ENCODE results near the gene GNPNAT1. TPM values are rescaled to one million over a fixed set of nuclear protein-coding genes. Genes with fewer than 3 reads are reported as not detected.

The GNPNAT1 gene
- polyA plus RNA-seq, 1 donor from 2014 or later: 10.1 TPM

DNA sequence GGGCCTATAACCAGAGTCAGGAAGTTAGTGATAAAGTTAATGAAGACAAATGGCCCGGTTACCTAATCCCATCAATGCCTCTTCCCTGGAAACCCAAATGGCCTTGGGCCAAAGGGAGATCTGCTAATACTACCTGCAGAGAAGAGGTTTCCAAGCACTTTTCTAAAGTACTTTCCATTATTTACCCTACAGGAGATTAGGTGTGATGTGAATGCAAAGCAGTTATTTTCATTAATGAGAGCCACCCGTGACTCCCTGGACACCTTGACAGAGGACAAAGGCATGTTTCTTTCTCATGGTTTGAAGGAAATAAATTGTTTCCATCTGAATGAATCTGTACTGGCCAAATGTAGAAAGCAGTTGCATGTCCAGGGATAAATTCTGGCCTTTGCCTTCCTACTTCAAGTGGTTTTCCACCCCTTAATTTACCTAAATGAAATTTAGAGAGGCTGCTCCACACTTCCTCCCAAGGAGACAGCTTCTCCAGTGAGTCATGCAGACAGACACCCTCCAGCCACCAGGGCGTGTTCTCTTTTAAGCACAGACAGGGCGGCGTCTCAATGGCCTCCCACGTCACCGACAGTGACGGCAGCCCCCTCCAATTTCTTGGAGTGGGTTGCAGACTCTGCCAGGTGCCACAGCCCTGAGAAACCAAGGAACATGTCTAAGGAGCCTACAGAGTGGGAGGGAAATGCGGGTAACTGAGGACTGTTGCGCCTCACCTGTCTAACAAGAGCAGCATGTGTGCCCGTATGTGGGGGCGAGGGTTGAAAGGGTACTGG lies 43.9 kb upstream of the GNPNAT1 start:
- no peaks in the 10 kb centered on the region for H3K27me3 ChIP-seq (ENCODE audit: insufficient read depth, low read depth, low read length)
- no peak overlapping the region for H3K9ac ChIP-seq (ENCODE audit: low read length)
- H3K27ac ChIP-seq (ENCODE audit: low read length): no peak overlapping the region
- H3K4me3 ChIP-seq (ENCODE audit: low read length): no peak overlapping the region
- no peak for TF ChIP-seq RAD21 (conservative IDR thresholded peaks at IDR 0.05)
- no peak for TF ChIP-seq EP300 (conservative IDR thresholded peaks at IDR 0.05; ENCODE audit: poor library complexity, severe bottlenecking)
- no peak for TF ChIP-seq MXI1 (conservative IDR thresholded peaks at IDR 0.05; ENCODE audit: poor library complexity, severe bottlenecking)
- no peak for TF ChIP-seq POLR2AphosphoS5 (IDR thresholded peaks at IDR 0.05)
- TF ChIP-seq SMC3 (conservative IDR thresholded peaks at IDR 0.05; ENCODE audit: poor library complexity): no peak
- TF ChIP-seq, protein P1, sequence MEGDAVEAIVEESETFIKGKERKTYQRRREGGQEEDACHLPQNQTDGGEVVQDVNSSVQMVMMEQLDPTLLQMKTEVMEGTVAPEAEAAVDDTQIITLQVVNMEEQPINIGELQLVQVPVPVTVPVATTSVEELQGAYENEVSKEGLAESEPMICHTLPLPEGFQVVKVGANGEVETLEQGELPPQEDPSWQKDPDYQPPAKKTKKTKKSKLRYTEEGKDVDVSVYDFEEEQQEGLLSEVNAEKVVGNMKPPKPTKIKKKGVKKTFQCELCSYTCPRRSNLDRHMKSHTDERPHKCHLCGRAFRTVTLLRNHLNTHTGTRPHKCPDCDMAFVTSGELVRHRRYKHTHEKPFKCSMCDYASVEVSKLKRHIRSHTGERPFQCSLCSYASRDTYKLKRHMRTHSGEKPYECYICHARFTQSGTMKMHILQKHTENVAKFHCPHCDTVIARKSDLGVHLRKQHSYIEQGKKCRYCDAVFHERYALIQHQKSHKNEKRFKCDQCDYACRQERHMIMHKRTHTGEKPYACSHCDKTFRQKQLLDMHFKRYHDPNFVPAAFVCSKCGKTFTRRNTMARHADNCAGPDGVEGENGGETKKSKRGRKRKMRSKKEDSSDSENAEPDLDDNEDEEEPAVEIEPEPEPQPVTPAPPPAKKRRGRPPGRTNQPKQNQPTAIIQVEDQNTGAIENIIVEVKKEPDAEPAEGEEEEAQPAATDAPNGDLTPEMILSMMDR (IDR thresholded peaks at IDR 0.05; ENCODE audit: poor library complexity, severe bottlenecking): no peak
- no peak for TF ChIP-seq EZH2 (IDR thresholded peaks at IDR 0.05; ENCODE audit: borderline replicate concordance, insufficient read depth, low read length, poor library complexity, severe bottlenecking)
- no peak for TF ChIP-seq TAF1 (IDR thresholded peaks at IDR 0.05; ENCODE audit: low read depth)
- TF ChIP-seq, protein P2, sequence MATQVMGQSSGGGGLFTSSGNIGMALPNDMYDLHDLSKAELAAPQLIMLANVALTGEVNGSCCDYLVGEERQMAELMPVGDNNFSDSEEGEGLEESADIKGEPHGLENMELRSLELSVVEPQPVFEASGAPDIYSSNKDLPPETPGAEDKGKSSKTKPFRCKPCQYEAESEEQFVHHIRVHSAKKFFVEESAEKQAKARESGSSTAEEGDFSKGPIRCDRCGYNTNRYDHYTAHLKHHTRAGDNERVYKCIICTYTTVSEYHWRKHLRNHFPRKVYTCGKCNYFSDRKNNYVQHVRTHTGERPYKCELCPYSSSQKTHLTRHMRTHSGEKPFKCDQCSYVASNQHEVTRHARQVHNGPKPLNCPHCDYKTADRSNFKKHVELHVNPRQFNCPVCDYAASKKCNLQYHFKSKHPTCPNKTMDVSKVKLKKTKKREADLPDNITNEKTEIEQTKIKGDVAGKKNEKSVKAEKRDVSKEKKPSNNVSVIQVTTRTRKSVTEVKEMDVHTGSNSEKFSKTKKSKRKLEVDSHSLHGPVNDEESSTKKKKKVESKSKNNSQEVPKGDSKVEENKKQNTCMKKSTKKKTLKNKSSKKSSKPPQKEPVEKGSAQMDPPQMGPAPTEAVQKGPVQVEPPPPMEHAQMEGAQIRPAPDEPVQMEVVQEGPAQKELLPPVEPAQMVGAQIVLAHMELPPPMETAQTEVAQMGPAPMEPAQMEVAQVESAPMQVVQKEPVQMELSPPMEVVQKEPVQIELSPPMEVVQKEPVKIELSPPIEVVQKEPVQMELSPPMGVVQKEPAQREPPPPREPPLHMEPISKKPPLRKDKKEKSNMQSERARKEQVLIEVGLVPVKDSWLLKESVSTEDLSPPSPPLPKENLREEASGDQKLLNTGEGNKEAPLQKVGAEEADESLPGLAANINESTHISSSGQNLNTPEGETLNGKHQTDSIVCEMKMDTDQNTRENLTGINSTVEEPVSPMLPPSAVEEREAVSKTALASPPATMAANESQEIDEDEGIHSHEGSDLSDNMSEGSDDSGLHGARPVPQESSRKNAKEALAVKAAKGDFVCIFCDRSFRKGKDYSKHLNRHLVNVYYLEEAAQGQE (IDR thresholded peaks at IDR 0.05; ENCODE audit: borderline replicate concordance): no peak
- H4K20me1 ChIP-seq (ENCODE audit: insufficient read depth): no peaks in the 10 kb centered on the region
- no peaks in the 10 kb centered on the region for H3K9me2 ChIP-seq (ENCODE audit: insufficient read depth, low read length)
- H3K79me2 ChIP-seq (replicated peaks; ENCODE audit: insufficient read depth, low read length): no peaks in the 10 kb centered on the region
- H3K9me3 ChIP-seq (ENCODE audit: low read length): no peaks in the 10 kb centered on the region
- H2AFZ ChIP-seq (ENCODE audit: low read depth, low read length): no peak overlapping the region
- no peak overlapping the region for H3K4me2 ChIP-seq (ENCODE audit: low read length)
- no peaks in the 10 kb centered on the region for H3K36me3 ChIP-seq (ENCODE audit: insufficient read depth, low read length)
- H3F3A ChIP-seq (ENCODE audit: insufficient read depth, low read length, poor library complexity, severe bottlenecking): no peaks in the 10 kb centered on the region

DNA sequence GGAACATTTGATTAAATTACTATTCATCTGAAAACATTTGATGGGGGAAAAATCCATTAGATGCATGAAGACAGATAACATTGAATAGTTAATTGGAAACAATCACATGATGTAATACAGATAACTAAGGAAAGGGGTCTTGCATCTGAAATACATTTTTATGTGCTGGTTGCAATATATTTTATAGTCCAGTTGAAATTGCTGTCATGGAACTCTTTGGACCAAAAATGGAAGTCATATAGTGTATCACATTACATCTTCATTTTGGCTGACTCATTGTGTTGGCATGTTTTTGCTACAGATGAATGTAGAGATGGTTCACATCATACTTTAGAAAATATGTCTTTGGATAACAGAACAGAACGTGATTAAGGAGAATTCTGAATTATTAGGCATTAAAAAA lies 43.0 kb upstream of the GNPNAT1 start:
- Histone ChIP-seq H3K79me2 (replicated peaks; ENCODE audit: insufficient read depth, low read length) (no peaks in the 10 kb centered on the region), H3K36me3 (ENCODE audit: insufficient read depth, low read length) (no peaks in the 10 kb centered on the region), H3K27ac (ENCODE audit: low read length) (no peak overlapping the region), H3K4me2 (ENCODE audit: low read length) (no peak overlapping the region), H3K27me3 (ENCODE audit: insufficient read depth, low read depth, low read length) (no peaks in the 10 kb centered on the region), H3K9me3 (ENCODE audit: low read length) (no peaks in the 10 kb centered on the region), H3F3A (ENCODE audit: insufficient read depth, low read length, poor library complexity, severe bottlenecking) (no peaks in the 10 kb centered on the region), H3K9me2 (ENCODE audit: insufficient read depth, low read length) (no peaks in the 10 kb centered on the region), H3K9ac (ENCODE audit: low read length) (no peak overlapping the region), H2AFZ (ENCODE audit: low read depth, low read length) (no peak overlapping the region), H4K20me1 (ENCODE audit: insufficient read depth) (no peaks in the 10 kb centered on the region), H3K4me3 (ENCODE audit: low read length) (no peak overlapping the region)
- TF ChIP-seq RAD21 (conservative IDR thresholded peaks at IDR 0.05): no peak
- TF ChIP-seq, protein P2 (IDR thresholded peaks at IDR 0.05; ENCODE audit: borderline replicate concordance): no peak
- TF ChIP-seq POLR2AphosphoS5 (IDR thresholded peaks at IDR 0.05): no peak
- no peak for TF ChIP-seq MXI1 (conservative IDR thresholded peaks at IDR 0.05; ENCODE audit: poor library complexity, severe bottlenecking)
- TF ChIP-seq EP300 (conservative IDR thresholded peaks at IDR 0.05; ENCODE audit: poor library complexity, severe bottlenecking): no peak
- TF ChIP-seq TAF1 (IDR thresholded peaks at IDR 0.05; ENCODE audit: low read depth): no peak

Measured in neural cell (in vitro differentiated cells).